Midbrain (tissue), 1 donor: Measurements from ENCODE around the gene KLHL24.
"Not testable (repeated sequence)": the region's sequence is repeated elsewhere in the genome, so short reads cannot be mapped to it uniquely, and the experiment has no call there.

ENCODE experiments used
- DNase-seq: peaks from one replicate; lab custom pipeline; 2025; lab: John Stamatoyannopoulos, UW

Gene KLHL24

GRCh38 chr3:183635431-183636220, at the start of gene KLHL24:
Gene KLHL24 (plus strand): TSS chr3:183635623. CDS start chr3:183650357, 14,734 bp downstream.
- peak; percentile 96 for DNase-seq

- no peak for DNase-seq
Observed at GRCh38 chr3:183586477-183586876, 48.9 kb upstream of the KLHL24 start.

GRCh38 chr3:183587336-183587735, 48.1 kb upstream of the KLHL24 start:
- no peak for DNase-seq

- DNase-seq, result no peak
Observed at GRCh38 chr3:183590442-183590841, 45.0 kb upstream of the KLHL24 start.

GRCh38 chr3:183591881-183592521, 43.4 kb upstream of the KLHL24 start:
- DNase-seq, result no peak

- DNase-seq, result no peak
Observed at GRCh38 chr3:183592821-183593220, 42.6 kb upstream of the KLHL24 start.

- no peak for DNase-seq
Observed at GRCh38 chr3:183594636-183595035, 40.8 kb upstream of the KLHL24 start.

- DNase-seq, result no peak
Observed at GRCh38 chr3:183597959-183598358, 37.5 kb upstream of the KLHL24 start.

GRCh38 chr3:183611326-183611725, 24.1 kb upstream of the KLHL24 start:
- not testable (repeated sequence) for DNase-seq

- no peak for DNase-seq
Observed at GRCh38 chr3:183613366-183614285, 21.8 kb upstream of the KLHL24 start.

- no peak for DNase-seq
Observed at GRCh38 chr3:183618542-183618941, 16.9 kb upstream of the KLHL24 start.

- no peak for DNase-seq
Observed at GRCh38 chr3:183619010-183619409, 16.4 kb upstream of the KLHL24 start.

- DNase-seq, result no peak
Observed at GRCh38 chr3:183619624-183620251, 15.7 kb upstream of the KLHL24 start.

GRCh38 chr3:183620252-183620628, 15.2 kb upstream of the KLHL24 start:
- no peak for DNase-seq

- not testable (repeated sequence) for DNase-seq
Observed at GRCh38 chr3:183622473-183622872, 12.9 kb upstream of the KLHL24 start.

- DNase-seq, result no peak
Observed at GRCh38 chr3:183626877-183627594, 8.4 kb upstream of the KLHL24 start.

GRCh38 chr3:183629546-183630301, 5.7 kb upstream of the KLHL24 start:
- no peak for DNase-seq

GRCh38 chr3:183631715-183632114, 3.7 kb upstream of the KLHL24 start:
- no peak for DNase-seq

GRCh38 chr3:183632725-183633124, 2.7 kb upstream of the KLHL24 start:
- not testable (repeated sequence) for DNase-seq

- no peak for DNase-seq
Observed at GRCh38 chr3:183634707-183635106, 716 bp upstream of the KLHL24 start.

GRCh38 chr3:183635107-183635430, 354 bp upstream of the KLHL24 start:
- DNase-seq, result no peak
